Measurements from ENCODE around the gene OASL.

- TF ChIP-seq CTCF (IDR thresholded peaks at IDR 0.05), result no peak
- TF ChIP-seq POLR2A (IDR thresholded peaks at IDR 0.05), result no peak
These were observed 23.5 kb upstream of the OASL start for GRCh38 chr12:121062391-121063045.
